OCI-LY7 (cell line): ENCODE data around the gene BIK. TPM values are rescaled to one million over a fixed set of nuclear protein-coding genes. Genes with fewer than 3 reads are reported as not detected.

Source experiments
- BruUV-seq: library from RNA; stranded (reverse); fragments of 400-500 nt; replicated peaks from 2 replicates; lab custom pipeline; 2021; lab: Mats Ljungman, UMichigan
- CTCF ChIA-PET: fragments of 300-600 bp; sonication (Branson Sonifier 250); formaldehyde crosslinking; loops from one replicate; lab custom pipeline; 2022; ENCODE audit warnings: antibody characterized with exemption; ENCODE audit not compliant: unreplicated experiment; lab: Charles Lee
- POLR2A ChIA-PET: fragments of 300-600 bp; sonication (Branson Sonifier 250); formaldehyde crosslinking; loops from one replicate; lab custom pipeline; 2022; ENCODE audit warnings: antibody characterized with exemption; lab: Charles Lee
- DNase-seq: peaks from one replicate; pipeline ENCODE4 v3.0.0-alpha.2; 2015; ENCODE audit warnings: low spot score
- H2AFZ ChIP-seq: fragments of 200-600 bp; sonication (generic), shearing (Covaris generic); 2 replicates; pipeline ENCODE4 v1.6.1; 2014; ENCODE audit warnings: mild to moderate bottlenecking, antibody characterized with exemption, low read length, moderate library complexity
- H3K27ac ChIP-seq: fragments of 200-600 bp; sonication (generic); 2 replicates; pipeline ENCODE4 v1.5.1; 2014; ENCODE audit warnings: mixed run types, low read depth, mild to moderate bottlenecking, moderate library complexity, low read length, inconsistent platforms; ENCODE audit not compliant: poor library complexity, severe bottlenecking
- H3K36me3 ChIP-seq: fragments of 200-600 bp; sonication (generic); 2 replicates; pipeline ENCODE4 v1.6.1; 2014; ENCODE audit warnings: mild to moderate bottlenecking, antibody characterized with exemption, low read length, moderate library complexity, mixed read lengths; ENCODE audit not compliant: insufficient read depth
- H3K4me1 ChIP-seq: fragments of 200-600 bp; sonication (generic); 2 replicates; pipeline ENCODE4 v1.5.1; 2014; ENCODE audit warnings: mild to moderate bottlenecking, low read length; ENCODE audit not compliant: insufficient read depth, poor library complexity, severe bottlenecking
- H3K4me2 ChIP-seq: fragments of 200-600 bp; sonication (generic); 2 replicates; pipeline ENCODE4 v1.6.1; 2014; ENCODE audit warnings: mild to moderate bottlenecking, low read length
- H3K4me3 ChIP-seq: fragments of 200-600 bp; sonication (generic); 2 replicates; pipeline ENCODE4 v1.5.1; 2014; ENCODE audit warnings: mild to moderate bottlenecking, low read depth, low read length; ENCODE audit not compliant: poor library complexity, severe bottlenecking
- H3K79me2 ChIP-seq: fragments of 200-600 bp; sonication (generic); 2 replicates; pipeline ENCODE4 v1.6.1; 2016; ENCODE audit warnings: low read depth, mild to moderate bottlenecking, low read length, moderate library complexity, mixed read lengths; ENCODE audit not compliant: insufficient read depth
- H3K9me2 ChIP-seq: fragments of 200-600 bp; sonication (generic); 2 replicates; pipeline ENCODE4 v1.6.1; 2016; ENCODE audit warnings: mild to moderate bottlenecking, low read length, mixed read lengths; ENCODE audit not compliant: insufficient read depth
- H3K9me3 ChIP-seq: fragments of 200-600 bp; sonication (generic); 2 replicates; pipeline ENCODE4 v1.6.1; 2014; ENCODE audit warnings: mild to moderate bottlenecking, mixed run types, low read length, mixed read lengths
- H4K20me1 ChIP-seq: fragments of 200-600 bp; sonication (generic); 2 replicates; pipeline ENCODE4 v1.6.1; 2014; ENCODE audit warnings: mild to moderate bottlenecking, antibody characterized with exemption, low read length, moderate library complexity, mixed read lengths; ENCODE audit not compliant: insufficient read depth
- CTCF ChIP-seq: fragments of 200-600 bp; sonication (generic); conservative IDR thresholded peaks from 2 replicates; pipeline ENCODE4 v1.5.1; 2014; ENCODE audit warnings: mild to moderate bottlenecking, antibody characterized with exemption, low read length, moderate library complexity, mixed read lengths
- EZH2phosphoT487 ChIP-seq: fragments of 200-600 bp; sonication (generic); IDR thresholded peaks from 2 replicates; pipeline ENCODE4 v1.6.1; 2018; ENCODE audit warnings: low read depth, borderline replicate concordance, mild to moderate bottlenecking, mixed run types, antibody characterized with exemption, low read length, moderate library complexity, mixed read lengths
- intact Hi-C: fragments of 100-400 bp; cut with micrococcal nuclease; formaldehyde crosslinking; loops from one replicate; pipeline ENCODE4 v1.10.0; 2022; ENCODE audit not compliant: unreplicated experiment
- total RNA-seq, 2 experiments: library from RNA; depleted of rRNA in 1 of 2; stranded (reverse); fragments of >200 nt in 1 of 2; shearing (Covaris generic) in 1 of 2; gene quantifications; 2 replicates each; pipeline ENCODE4 v1.2.3, GENCODE V29; 2014 to 2022

BIK gene
- total RNA-seq, 2 experiments from 2014 or later = 88.4 to 143 TPM

DNA sequence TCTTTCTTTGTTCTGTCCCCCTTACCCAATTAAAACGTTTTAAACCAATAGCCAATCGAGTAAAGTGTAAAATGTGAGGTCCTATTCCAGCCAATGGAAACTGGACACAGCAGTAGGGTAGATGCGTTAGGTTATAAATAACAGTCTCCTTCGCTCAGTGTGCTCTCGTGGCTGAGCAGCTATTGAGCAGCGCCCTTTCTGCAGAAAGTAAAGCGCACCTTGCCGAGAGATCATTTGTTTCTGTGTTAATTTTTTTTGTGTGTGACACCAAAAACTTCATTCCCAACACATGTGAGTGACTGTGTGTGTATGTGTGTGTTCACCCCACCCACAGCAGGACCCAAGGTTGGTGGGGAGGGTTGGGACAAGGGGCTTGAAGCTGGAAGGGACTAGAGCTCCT is 14.1 kb upstream of the BIK start:
- ChIA-PET POLR2A (no interaction called here), CTCF (interaction anchor here (0.5 kb wide), 1 partner anchor 229 kb away, joined by 3 read pairs; no protein-coding TSS in a partner anchor)
- no peak overlapping the region for H2AFZ ChIP-seq
- no peaks in the 10 kb centered on the region for H3K79me2 ChIP-seq
- H4K20me1 ChIP-seq = no peaks in the 10 kb centered on the region
- H3K4me1 ChIP-seq = peaks cover 25% of the 10 kb centered on the region
- H3K4me3 ChIP-seq = no peak overlapping the region
- TF ChIP-seq EZH2phosphoT487 (no peak), CTCF (no peak)
- no peak overlapping the region for H3K27ac ChIP-seq
- DNase-seq = no peak
- no peaks in the 10 kb centered on the region for H3K9me2 ChIP-seq
- peaks cover 5% of the 10 kb centered on the region; the same call in 1 of the 2 replicates for H3K9me3 ChIP-seq
- intact Hi-C loops = no loop called here
- no peak overlapping the region for H3K4me2 ChIP-seq
- no TSS peak for BruUV-seq
- H3K36me3 ChIP-seq = no peaks in the 10 kb centered on the region; the same call in 1 of the 2 replicates

GRCh38 chr22:43098356-43098755 is 12.2 kb upstream of the BIK start:
- Histone ChIP-seq H3K9me2 (no peaks in the 10 kb centered on the region), H3K9me3 (peaks cover 5% of the 10 kb centered on the region; the same call in 1 of the 2 replicates), H3K4me1 (peaks cover 26% of the 10 kb centered on the region), H3K27ac (no peak overlapping the region), H3K4me2 (no peak overlapping the region), H4K20me1 (no peaks in the 10 kb centered on the region), H3K4me3 (no peak overlapping the region), H3K79me2 (no peaks in the 10 kb centered on the region), H3K36me3 (no peaks in the 10 kb centered on the region; the same call in 1 of the 2 replicates), H2AFZ (no peak overlapping the region)
- TF ChIP-seq CTCF (no peak), EZH2phosphoT487 (no peak)
- ChIA-PET CTCF (no interaction called here), POLR2A (no interaction called here)
- intact Hi-C loops = no loop called here
- no TSS peak for BruUV-seq
- DNase-seq = no peak

DNA sequence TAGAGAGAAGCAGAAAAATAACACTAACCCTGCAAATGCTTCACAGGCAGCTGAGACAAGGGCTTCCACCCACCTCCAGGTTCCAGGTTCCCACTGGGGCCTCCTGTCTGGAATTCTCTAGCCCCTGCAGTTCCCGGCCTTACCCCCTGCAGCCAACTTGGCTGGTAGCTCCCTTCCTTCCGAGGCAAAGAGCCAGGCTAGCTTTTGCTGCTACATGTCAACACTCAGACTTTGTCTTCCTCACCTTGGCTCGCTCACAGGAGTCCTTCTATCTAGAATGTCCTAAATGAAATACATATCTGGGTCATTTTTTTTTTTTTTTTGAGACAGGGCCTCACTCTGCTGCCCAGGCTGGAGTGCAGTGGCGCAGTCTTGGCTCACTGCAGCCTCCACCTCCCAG is 11.5 kb upstream of the BIK start:
- Histone ChIP-seq H3K4me3 (no peak overlapping the region), H3K27ac (no peak overlapping the region), H3K36me3 (no peaks in the 10 kb centered on the region; the same call in 1 of the 2 replicates), H3K4me2 (no peak overlapping the region), H3K9me2 (no peaks in the 10 kb centered on the region), H4K20me1 (no peaks in the 10 kb centered on the region), H3K9me3 (peaks cover 5% of the 10 kb centered on the region; the same call in 1 of the 2 replicates), H2AFZ (no peak overlapping the region), H3K79me2 (no peaks in the 10 kb centered on the region), H3K4me1 (peaks cover 27% of the 10 kb centered on the region)
- BruUV-seq = no TSS peak
- POLR2A ChIA-PET = no interaction called here
- TF ChIP-seq EZH2phosphoT487 (no peak), CTCF (no peak)
- CTCF ChIA-PET = no interaction called here
- intact Hi-C loops = no loop called here
- DNase-seq = no peak
